H9 (cell line): ENCODE data around the gene CC2D1A. TPM values are rescaled to one million over a fixed set of nuclear protein-coding genes. Genes with fewer than 3 reads are reported as not detected.

Experiments
- DNase-seq: peaks from one replicate; pipeline ENCODE4 v3.0.0-alpha.2; 2017
- H2AFZ ChIP-seq: one replicate; pipeline ENCODE4 v1.6.1; 2013; ENCODE audit warnings: mild to moderate bottlenecking, low read length, control low read depth, moderate library complexity
- H2AK5ac ChIP-seq: 2 replicates; pipeline ENCODE4 v1.6.1; 2013; ENCODE audit warnings: low read length, control low read depth, mixed read lengths; ENCODE audit not compliant: insufficient read length
- H2BK120ac ChIP-seq: one replicate; pipeline ENCODE4 v1.6.1; 2013; ENCODE audit warnings: low read depth, mild to moderate bottlenecking, low read length, control low read depth, inconsistent platforms; ENCODE audit not compliant: poor library complexity, severe bottlenecking
- H2BK12ac ChIP-seq: 2 replicates; pipeline ENCODE4 v1.6.1; 2013; ENCODE audit warnings: low read length, control low read depth, mixed read lengths, low read depth; ENCODE audit not compliant: insufficient read length
- H2BK15ac ChIP-seq: 2 replicates; pipeline ENCODE4 v1.6.1; 2013; ENCODE audit warnings: low read depth, low read length, control low read depth
- H2BK20ac ChIP-seq: one replicate; pipeline ENCODE4 v1.6.1; 2013; ENCODE audit warnings: low read depth, mild to moderate bottlenecking, low read length, control low read depth, inconsistent platforms; ENCODE audit not compliant: poor library complexity, severe bottlenecking
- H2BK5ac ChIP-seq: 2 replicates; pipeline ENCODE4 v1.6.1; 2013; ENCODE audit warnings: low read length, control low read depth, mixed read lengths; ENCODE audit not compliant: insufficient read length
- H3K14ac ChIP-seq: 2 replicates; pipeline ENCODE4 v1.6.1; 2013; ENCODE audit warnings: low read length, control low read depth; ENCODE audit not compliant: insufficient read depth
- H3K18ac ChIP-seq: 2 replicates; pipeline ENCODE4 v1.6.1; 2013; ENCODE audit warnings: low read depth, mild to moderate bottlenecking, mixed read lengths, low read length, control low read depth; ENCODE audit not compliant: insufficient read length
- H3K23ac ChIP-seq: 2 replicates; pipeline ENCODE4 v1.6.1; 2013; ENCODE audit warnings: low read length, control low read depth, mixed read lengths, low read depth; ENCODE audit not compliant: insufficient read length
- H3K23me2 ChIP-seq: 2 replicates; pipeline ENCODE4 v1.6.1; 2013; ENCODE audit warnings: low read depth, mild to moderate bottlenecking, mixed read lengths, low read length, control low read depth; ENCODE audit not compliant: insufficient read length, poor library complexity, severe bottlenecking
- H3K27ac ChIP-seq: 2 replicates; pipeline ENCODE4 v1.5.1; 2013; ENCODE audit warnings: low read length, control low read depth, mixed read lengths, low read depth; ENCODE audit not compliant: insufficient read length
- H3K27me3 ChIP-seq: 2 replicates; pipeline ENCODE4 v1.6.1; 2013; ENCODE audit warnings: low read length, control low read depth, inconsistent platforms; ENCODE audit not compliant: insufficient read depth
- H3K4ac ChIP-seq: 2 replicates; pipeline ENCODE4 v1.6.1; 2013; ENCODE audit warnings: low read depth, mild to moderate bottlenecking, control low read depth, inconsistent platforms, low read length, moderate library complexity
- H3K4me1 ChIP-seq: 2 replicates; pipeline ENCODE4 v1.6.1; 2013; ENCODE audit warnings: low read length, control low read depth, inconsistent platforms; ENCODE audit not compliant: insufficient read depth
- H3K4me2 ChIP-seq: 2 replicates; pipeline ENCODE4 v1.6.1; 2013; ENCODE audit warnings: low read length, control low read depth, mixed read lengths; ENCODE audit not compliant: insufficient read length, insufficient read depth
- H3K56ac ChIP-seq: 2 replicates; pipeline ENCODE4 v1.6.1; 2013; ENCODE audit warnings: low read depth, mild to moderate bottlenecking, mixed read lengths, low read length, control low read depth; ENCODE audit not compliant: insufficient read length
- H3K79me1 ChIP-seq: 2 replicates; pipeline ENCODE4 v1.6.1; 2013; ENCODE audit warnings: low read depth, mild to moderate bottlenecking, moderate library complexity, low read length, control low read depth, inconsistent platforms; ENCODE audit not compliant: insufficient read depth, poor library complexity, severe bottlenecking
- H3K79me2 ChIP-seq: 2 replicates; pipeline ENCODE4 v1.6.1; 2013; ENCODE audit warnings: low read length, control low read depth, inconsistent platforms; ENCODE audit not compliant: insufficient read depth
- H3K9ac ChIP-seq: 2 replicates; pipeline ENCODE4 v1.6.1; 2013; ENCODE audit warnings: low read length, control low read depth, mixed read lengths; ENCODE audit not compliant: insufficient read length; ENCODE audit errors: extremely low read depth
- H3K9me3 ChIP-seq: one replicate; pipeline ENCODE4 v1.6.1; 2013; ENCODE audit warnings: low read depth, low read length, inconsistent platforms; ENCODE audit not compliant: control insufficient read depth
- H3T11ph ChIP-seq: one replicate; pipeline ENCODE4 v1.6.1; 2013; ENCODE audit warnings: mild to moderate bottlenecking, low read length, control low read depth, inconsistent platforms
- H4K20me1 ChIP-seq: one replicate; pipeline ENCODE4 v1.6.1; 2013; ENCODE audit not compliant: control insufficient read depth, insufficient read length, insufficient read depth
- H4K5ac ChIP-seq: 2 replicates; pipeline ENCODE4 v1.6.1; 2013; ENCODE audit warnings: low read depth, mild to moderate bottlenecking, mixed read lengths, low read length, control low read depth; ENCODE audit not compliant: insufficient read length
- H4K8ac ChIP-seq: replicated peaks from 2 replicates; pipeline ENCODE4 v1.6.1; 2013; ENCODE audit warnings: low read length, control low read depth, mixed read lengths, low read depth; ENCODE audit not compliant: insufficient read length
- H4K91ac ChIP-seq: 2 replicates; pipeline ENCODE4 v1.6.1; 2013; ENCODE audit warnings: low read depth, mild to moderate bottlenecking, moderate library complexity, mixed read lengths, low read length, control low read depth; ENCODE audit not compliant: insufficient read length
- H3K27ac Mint-ChIP-seq, 3 experiments: 2 replicates in 2 of 3; 3 replicates in 1 of 3; pipeline ENCODE4 v1.8.0; 2020 to 2021; ENCODE audit warnings: mixed read lengths in 3 of 3, mild to moderate bottlenecking in 1 of 3, moderate library complexity in 1 of 3
- H3K27me3 Mint-ChIP-seq: 2 replicates; pipeline ENCODE4 v1.8.0; 2021; ENCODE audit warnings: low read depth, mild to moderate bottlenecking, moderate library complexity, mixed read lengths
- H3K36me3 Mint-ChIP-seq, 3 experiments: 2 replicates in 2 of 3; 3 replicates in 1 of 3; pipeline ENCODE4 v1.8.0; 2020 to 2021; ENCODE audit warnings: low read depth in 3 of 3, mixed read lengths in 3 of 3; ENCODE audit not compliant: insufficient read depth in 1 of 3
- H3K4me1 Mint-ChIP-seq, 2 experiments: 2 replicates each; pipeline ENCODE4 v1.8.0; 2020; ENCODE audit warnings: mixed read lengths in 2 of 2
- H3K4me3 Mint-ChIP-seq, 2 experiments: 2 replicates in 1 of 2; 3 replicates in 1 of 2; pipeline ENCODE4 v1.8.0; 2020 to 2021; ENCODE audit warnings: mild to moderate bottlenecking in 2 of 2, mixed read lengths in 2 of 2, moderate library complexity in 1 of 2
- H3K9me3 Mint-ChIP-seq, 2 experiments: 2 replicates in 1 of 2; 3 replicates in 1 of 2; pipeline ENCODE4 v1.8.0; 2020; ENCODE audit warnings: mild to moderate bottlenecking in 2 of 2, mixed read lengths in 2 of 2, moderate library complexity in 1 of 2
- CTCF ChIP-seq: fragments of 200-600 bp; sonication (generic); conservative IDR thresholded peaks from 3 replicates; pipeline ENCODE4 v1.8.0; 2021; ENCODE audit warnings: antibody characterized with exemption, mild to moderate bottlenecking
- WGBS: extraction: QIAGEN DNeasy Blood & Tissue Kit; methylation state at CpG from one replicate; pipeline ENCODE4 v1.1.7; 2013; ENCODE audit warnings: missing lambda C conversion rate, low lambda C conversion rate, mixed read lengths; ENCODE audit not compliant: insufficient read length; ENCODE audit errors: extremely low coverage; 5-methylcytosine and 5-hydroxymethylcytosine counted together
- total RNA-seq: library from RNA; stranded (reverse); gene quantifications from 2 replicates; pipeline ENCODE4 v1.2.1, GENCODE V29; 2021

CC2D1A gene
- total RNA-seq, 1 experiment from 2014 or later: 48.5 TPM

- Histone ChIP-seq H3K4me2 (no peak overlapping the region), H3K4me1 (no peaks in the 10 kb centered on the region), H3K14ac (no peak overlapping the region), H2BK12ac (no peak overlapping the region), H3K4ac (no peak overlapping the region), H2AFZ (no peak overlapping the region), H3K56ac (no peak overlapping the region), H4K91ac (no peak overlapping the region), H3K23me2 (no peaks in the 10 kb centered on the region), H3K9ac (no peak overlapping the region), H3K27ac (no peak overlapping the region), H2AK5ac (no peak overlapping the region), H4K20me1 (no peaks in the 10 kb centered on the region), H3T11ph (no peak overlapping the region), H2BK15ac (no peak overlapping the region), H2BK20ac (no peak overlapping the region), H2BK5ac (no peak overlapping the region), H3K9me3 (no peaks in the 10 kb centered on the region), H3K18ac (no peak overlapping the region), H3K27me3 (no peaks in the 10 kb centered on the region), H2BK120ac (no peak overlapping the region), H4K5ac (no peak overlapping the region), H3K79me1 (no peaks in the 10 kb centered on the region), H4K8ac (no peak overlapping the region), H3K79me2 (no peaks in the 10 kb centered on the region), H3K23ac (no peak overlapping the region)
- WGBS: no CpG with 5 or more reads among the region's 5 CpGs
- TF ChIP-seq CTCF: no peak
- Mint-ChIP-seq H3K27me3 (peaks cover 2% of the 10 kb centered on the region; the same call in 1 of the 2 replicates), H3K9me3 (no peaks in the 10 kb centered on the region; a peak in 1 of 5 replicates), H3K4me1 (peaks cover 0 to 7% of the 10 kb centered on the region in 2 experiments; a peak in 3 of 4 replicates), H3K36me3 (no peaks in the 10 kb centered on the region), H3K4me3 (no peak overlapping the region), H3K27ac (no peak overlapping the region)
- no peak for DNase-seq
Observed at GRCh38 chr19:13887517-13887916, 18.5 kb upstream of the CC2D1A start.
